ENCODE results near the gene RASSF3. TPM values are rescaled to one million over a fixed set of nuclear protein-coding genes. Genes with fewer than 3 reads are reported as not detected.
"Not testable (repeated sequence)": the region's sequence is repeated elsewhere in the genome, so short reads cannot be mapped to it uniquely, and the experiment has no call there.

RASSF3 gene
- total RNA-seq, 1 donor from 2014 or later = 90.6 TPM

- DNase-seq (ENCODE audit: low spot score) = no peak
Observed at GRCh38 chr12:64633011-64633939, 23.0 kb downstream of the RASSF3 start.

GRCh38 chr12:64633940-64634337 lies 23.6 kb downstream of the RASSF3 start:
- DNase-seq (ENCODE audit: low spot score) = no peak

- no peak for DNase-seq (ENCODE audit: low spot score)
Observed at GRCh38 chr12:64634508-64635092, 24.3 kb downstream of the RASSF3 start.

GRCh38 chr12:64635356-64635998 lies 25.2 kb downstream of the RASSF3 start:
- DNase-seq (ENCODE audit: low spot score) = no peak

GRCh38 chr12:64636856-64637255 lies 26.6 kb downstream of the RASSF3 start:
- DNase-seq (ENCODE audit: low spot score) = no peak

GRCh38 chr12:64639466-64639865 lies 29.2 kb downstream of the RASSF3 start:
- no peak for DNase-seq (ENCODE audit: low spot score)

- no peak for DNase-seq (ENCODE audit: low spot score)
Observed at GRCh38 chr12:64646318-64646717, 36.0 kb downstream of the RASSF3 start.

- DNase-seq (ENCODE audit: low spot score) = no peak
Observed at GRCh38 chr12:64649487-64649886, 39.2 kb downstream of the RASSF3 start.

- DNase-seq (ENCODE audit: low spot score) = no peak
Observed at GRCh38 chr12:64650762-64651161, 40.5 kb downstream of the RASSF3 start.

GRCh38 chr12:64652346-64652745 lies 42.1 kb downstream of the RASSF3 start:
- no peak for DNase-seq (ENCODE audit: low spot score)

GRCh38 chr12:64653123-64653522 lies 42.8 kb downstream of the RASSF3 start:
- DNase-seq (ENCODE audit: low spot score) = no peak

GRCh38 chr12:64653907-64654306 lies 43.6 kb downstream of the RASSF3 start:
- DNase-seq (ENCODE audit: low spot score) = not testable (repeated sequence)

- no peak for DNase-seq (ENCODE audit: low spot score)
Observed at GRCh38 chr12:64655141-64655540, 44.8 kb downstream of the RASSF3 start.

GRCh38 chr12:64656429-64656828 lies 46.1 kb downstream of the RASSF3 start:
- no peak for DNase-seq (ENCODE audit: low spot score)

GRCh38 chr12:64658892-64659481 lies 48.7 kb downstream of the RASSF3 start:
- no peak for DNase-seq (ENCODE audit: low spot score)

GRCh38 chr12:64660237-64661018 lies 50.1 kb downstream of the RASSF3 start:
- peak; percentile 4 for DNase-seq (ENCODE audit: low spot score)

GRCh38 chr12:64663015-64663414 lies 52.7 kb downstream of the RASSF3 start:
- no peak for DNase-seq (ENCODE audit: low spot score)

GRCh38 chr12:64665514-64665913 lies 55.2 kb downstream of the RASSF3 start:
- peak; percentile 11 for DNase-seq (ENCODE audit: low spot score)

GRCh38 chr12:64666054-64666914 lies 56.0 kb downstream of the RASSF3 start:
- no peak for DNase-seq (ENCODE audit: low spot score)

- DNase-seq (ENCODE audit: low spot score) = no peak
Observed at GRCh38 chr12:64667793-64668192, 57.5 kb downstream of the RASSF3 start.

Measured in mesenteric fat pad (tissue), 1 donor.